Thyroid gland (tissue), 4 donors: ENCODE results near the gene LASP1NB.

Source experiments
- DNase-seq, 2 donors: peaks; one replicate each; pipeline ENCODE4 v3.0.0-alpha.2; 2019
- H3K27ac ChIP-seq, 3 donors: fragments of 200-600 bp; sonication (generic); 1 replicate in 2 of 3; 2 replicates in 1 of 3; pipeline ENCODE4 v1.5.1; 2016 to 2019; ENCODE audit warnings: mild to moderate bottlenecking in 1 of 3, moderate library complexity in 1 of 3
- H3K27me3 ChIP-seq: fragments of 200-600 bp; sonication (generic); one replicate; pipeline ENCODE4 v1.5.1; 2019
- H3K36me3 ChIP-seq, 2 donors: fragments of 200-600 bp; sonication (generic); one replicate each; pipeline ENCODE4 v1.5.1; 2016 to 2019
- H3K4me1 ChIP-seq, 2 donors: fragments of 200-600 bp; sonication (generic); one replicate each; pipeline ENCODE4 v1.5.1; 2017 to 2019
- H3K4me3 ChIP-seq, 3 donors: fragments of 200-600 bp; sonication (generic); replicated peaks in 1 of 3; 1 replicate in 2 of 3; 2 replicates in 1 of 3; pipeline ENCODE4 v1.5.1; 2016; ENCODE audit warnings: mild to moderate bottlenecking in 1 of 3
- H3K9me3 ChIP-seq: fragments of 200-600 bp; sonication (generic); one replicate; pipeline ENCODE4 v1.5.1; 2017
- CTCF ChIP-seq, 6 experiments: fragments of 200-600 bp in 3 of 6; fragments of 450-650 bp in 3 of 6; sonication (generic) in 3 of 6; IDR thresholded peaks; one replicate each; pipeline ENCODE4 v1.5.1; 2016 to 2019; ENCODE audit warnings: antibody characterized with exemption in 6 of 6, mild to moderate bottlenecking in 2 of 6, inconsistent platforms in 1 of 6, moderate library complexity in 1 of 6
- POLR2A ChIP-seq, 2 donors: fragments of 450-650 bp; IDR thresholded peaks; one replicate each; pipeline ENCODE4 v1.6.1; 2017; ENCODE audit warnings: antibody characterized with exemption in 2 of 2, mild to moderate bottlenecking in 2 of 2, moderate library complexity in 1 of 2
- WGBS, 2 donors: methylation state at CpG; one replicate each; pipeline ENCODE4 v1.1.5; 2017; 5-methylcytosine and 5-hydroxymethylcytosine counted together
- intact Hi-C: fragments of 100-400 bp; cut with DNase I; formaldehyde crosslinking; loops from one replicate; pipeline ENCODE4 v1.15.1; 2023

LASP1NB gene

GRCh38 chr17:38958326-38958725, 32.9 kb downstream of the LASP1NB start:
- DNase-seq: no peak
- no peaks in the 10 kb centered on the region for H3K4me1 ChIP-seq
- H3K4me3 ChIP-seq: no peak overlapping the region
- no peaks in the 10 kb centered on the region for H3K27me3 ChIP-seq
- intact Hi-C loops: no loop called here
- no peak overlapping the region for H3K27ac ChIP-seq
- TF ChIP-seq CTCF (IDR thresholded peaks at IDR 0.05) (no peak), POLR2A (IDR thresholded peaks at IDR 0.05) (no peak)
- H3K36me3 ChIP-seq: no peaks in the 10 kb centered on the region
- 6 to 13% methylated on average over 1 of the region's 1 CpG for WGBS, 2 donors
- no peaks in the 10 kb centered on the region for H3K9me3 ChIP-seq

- no peak overlapping the region for H3K27ac ChIP-seq
- no peaks in the 10 kb centered on the region for H3K27me3 ChIP-seq
- no peaks in the 10 kb centered on the region for H3K9me3 ChIP-seq
- no peak for TF ChIP-seq POLR2A (IDR thresholded peaks at IDR 0.05)
- no peak for TF ChIP-seq CTCF (IDR thresholded peaks at IDR 0.05)
- no peaks in the 10 kb centered on the region for H3K4me1 ChIP-seq
- no peak overlapping the region for H3K4me3 ChIP-seq
- intact Hi-C loops: no loop called here
- H3K36me3 ChIP-seq: no peaks in the 10 kb centered on the region
- no peak for DNase-seq
Observed at GRCh38 chr17:38958756-38959155, 33.3 kb downstream of the LASP1NB start.

- no peak for DNase-seq
- no peaks in the 10 kb centered on the region for H3K4me1 ChIP-seq
- intact Hi-C loops: no loop called here
- no peaks in the 10 kb centered on the region for H3K36me3 ChIP-seq
- TF ChIP-seq CTCF (IDR thresholded peaks at IDR 0.05) (no peak), POLR2A (IDR thresholded peaks at IDR 0.05) (no peak)
- H3K4me3 ChIP-seq: no peak overlapping the region
- no peaks in the 10 kb centered on the region for H3K9me3 ChIP-seq
- H3K27me3 ChIP-seq: no peaks in the 10 kb centered on the region
- no peak overlapping the region for H3K27ac ChIP-seq
- 90 to 96% methylated on average over 3 of the region's 3 CpGs for WGBS, 2 donors
Observed at GRCh38 chr17:38959508-38959907, 34.1 kb downstream of the LASP1NB start.

- H3K9me3 ChIP-seq: no peaks in the 10 kb centered on the region
- H3K27me3 ChIP-seq: no peaks in the 10 kb centered on the region
- H3K27ac ChIP-seq: no peak overlapping the region
- intact Hi-C loops: no loop called here
- DNase-seq: no peak
- H3K4me3 ChIP-seq: no peak overlapping the region
- H3K36me3 ChIP-seq: no peaks in the 10 kb centered on the region
- TF ChIP-seq POLR2A (IDR thresholded peaks at IDR 0.05) (no peak), CTCF (IDR thresholded peaks at IDR 0.05) (no peak)
- WGBS, 2 donors: 89 to 90% methylated on average over 5 of the region's 5 CpGs
- H3K4me1 ChIP-seq: no peaks in the 10 kb centered on the region
Observed at GRCh38 chr17:38960402-38960801, 35.0 kb downstream of the LASP1NB start.

GRCh38 chr17:38961413-38961812, 36.0 kb downstream of the LASP1NB start:
- no peak overlapping the region for H3K27ac ChIP-seq
- no peaks in the 10 kb centered on the region for H3K36me3 ChIP-seq
- no peak for DNase-seq
- H3K27me3 ChIP-seq: no peaks in the 10 kb centered on the region
- 77 to 83% methylated on average over 4 of the region's 4 CpGs for WGBS, 2 donors
- no peaks in the 10 kb centered on the region for H3K9me3 ChIP-seq
- H3K4me3 ChIP-seq: no peak overlapping the region
- TF ChIP-seq CTCF (IDR thresholded peaks at IDR 0.05) (no peak), POLR2A (IDR thresholded peaks at IDR 0.05) (no peak)
- no peaks in the 10 kb centered on the region for H3K4me1 ChIP-seq
- intact Hi-C loops: no loop called here
